LNCaP clone FGC (cell line): ENCODE data around the gene C6.

ENCODE experiments used
- DNase-seq: peaks from one replicate; pipeline ENCODE4 v3.0.0-alpha.2; 2011; ENCODE audit warnings: low read depth
- H3K4me3 ChIP-seq: 2 replicates; pipeline ENCODE4 v1.5.1; 2011; ENCODE audit warnings: mild to moderate bottlenecking, low read depth, low read length, control low read depth
- TF ChIP-seq, protein P1 (sequence below): IDR thresholded peaks from 2 replicates; pipeline ENCODE4 v1.5.1; 2012; ENCODE audit warnings: mild to moderate bottlenecking; ENCODE audit not compliant: control insufficient read depth, insufficient read depth; ENCODE audit errors: extremely low read depth

The C6 gene

DNA sequence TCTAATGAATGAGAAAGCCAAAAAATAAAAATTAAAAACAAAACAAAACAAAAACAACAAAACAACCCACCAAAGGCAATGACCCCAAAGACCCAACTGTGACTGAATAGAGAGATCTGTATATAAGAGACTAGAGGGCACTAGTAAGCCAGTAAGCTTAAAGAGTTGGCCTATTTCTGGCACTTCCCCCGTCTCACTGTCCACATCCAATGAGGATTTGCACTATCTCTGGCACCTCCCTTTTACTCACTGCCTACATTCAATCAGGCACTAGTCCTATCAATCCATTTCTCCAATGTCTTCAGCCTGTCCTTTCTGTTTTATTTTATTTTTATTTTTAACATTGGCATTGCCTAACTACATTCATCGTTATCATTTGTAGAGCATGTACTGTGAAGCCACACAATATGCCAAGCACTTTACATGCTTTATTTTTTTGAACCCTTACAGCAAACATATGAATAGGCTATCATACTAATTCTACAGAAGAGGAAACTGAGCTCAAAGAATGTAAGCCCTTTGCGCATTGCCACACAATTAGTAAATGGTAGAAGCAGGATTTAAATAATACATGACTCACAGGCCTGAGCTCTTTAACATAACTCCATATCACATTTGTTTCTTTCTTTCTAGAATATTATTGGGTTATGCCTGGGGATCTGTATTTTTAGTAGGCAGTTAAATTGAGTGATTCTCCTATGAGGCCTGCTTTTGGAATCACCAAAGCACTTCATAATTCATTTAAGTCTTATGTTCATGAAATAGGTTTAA, 70.0 kb downstream of the C6 start:
- DNase-seq, result no peak
- H3K4me3 ChIP-seq, result no peak overlapping the region
- TF ChIP-seq, protein P1, sequence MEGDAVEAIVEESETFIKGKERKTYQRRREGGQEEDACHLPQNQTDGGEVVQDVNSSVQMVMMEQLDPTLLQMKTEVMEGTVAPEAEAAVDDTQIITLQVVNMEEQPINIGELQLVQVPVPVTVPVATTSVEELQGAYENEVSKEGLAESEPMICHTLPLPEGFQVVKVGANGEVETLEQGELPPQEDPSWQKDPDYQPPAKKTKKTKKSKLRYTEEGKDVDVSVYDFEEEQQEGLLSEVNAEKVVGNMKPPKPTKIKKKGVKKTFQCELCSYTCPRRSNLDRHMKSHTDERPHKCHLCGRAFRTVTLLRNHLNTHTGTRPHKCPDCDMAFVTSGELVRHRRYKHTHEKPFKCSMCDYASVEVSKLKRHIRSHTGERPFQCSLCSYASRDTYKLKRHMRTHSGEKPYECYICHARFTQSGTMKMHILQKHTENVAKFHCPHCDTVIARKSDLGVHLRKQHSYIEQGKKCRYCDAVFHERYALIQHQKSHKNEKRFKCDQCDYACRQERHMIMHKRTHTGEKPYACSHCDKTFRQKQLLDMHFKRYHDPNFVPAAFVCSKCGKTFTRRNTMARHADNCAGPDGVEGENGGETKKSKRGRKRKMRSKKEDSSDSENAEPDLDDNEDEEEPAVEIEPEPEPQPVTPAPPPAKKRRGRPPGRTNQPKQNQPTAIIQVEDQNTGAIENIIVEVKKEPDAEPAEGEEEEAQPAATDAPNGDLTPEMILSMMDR, result no peak

DNA sequence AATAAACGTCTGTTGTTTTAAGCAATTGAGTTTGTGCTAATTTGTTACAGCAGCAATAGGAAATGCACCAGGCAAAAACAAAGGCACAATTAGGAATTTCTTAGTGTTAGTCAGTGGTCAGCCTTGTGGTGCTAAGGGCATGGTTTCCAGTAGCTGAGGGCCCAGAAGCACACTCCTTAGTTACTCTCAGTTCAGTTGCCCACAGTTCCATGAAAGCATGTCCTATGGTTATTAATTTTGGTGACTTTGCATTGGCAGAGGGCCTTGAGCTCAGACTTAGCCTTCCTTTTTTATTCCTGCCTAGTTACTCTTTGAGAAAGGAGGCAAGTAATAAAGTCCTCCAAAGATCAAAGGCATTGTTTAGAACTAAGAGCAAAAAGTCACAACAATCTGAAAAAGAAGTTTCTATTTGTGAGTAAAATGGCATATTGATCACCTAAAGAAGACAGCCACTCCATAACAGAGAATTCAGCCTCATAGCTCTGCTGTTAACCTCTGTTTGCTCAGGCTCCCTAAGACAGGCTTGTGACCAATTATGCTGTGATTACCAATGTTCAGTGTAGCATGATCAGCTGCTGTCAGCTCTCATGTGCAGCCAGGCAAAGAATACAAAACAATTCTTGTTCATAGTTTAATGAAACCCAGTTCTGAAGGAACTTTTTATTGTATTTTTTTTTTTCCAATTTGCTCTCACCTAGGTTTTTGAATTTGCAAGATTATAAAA, 85.2 kb downstream of the C6 start:
- TF ChIP-seq, protein P1, result no peak
- no peak for DNase-seq
- H3K4me3 ChIP-seq, result no peak overlapping the region

DNA sequence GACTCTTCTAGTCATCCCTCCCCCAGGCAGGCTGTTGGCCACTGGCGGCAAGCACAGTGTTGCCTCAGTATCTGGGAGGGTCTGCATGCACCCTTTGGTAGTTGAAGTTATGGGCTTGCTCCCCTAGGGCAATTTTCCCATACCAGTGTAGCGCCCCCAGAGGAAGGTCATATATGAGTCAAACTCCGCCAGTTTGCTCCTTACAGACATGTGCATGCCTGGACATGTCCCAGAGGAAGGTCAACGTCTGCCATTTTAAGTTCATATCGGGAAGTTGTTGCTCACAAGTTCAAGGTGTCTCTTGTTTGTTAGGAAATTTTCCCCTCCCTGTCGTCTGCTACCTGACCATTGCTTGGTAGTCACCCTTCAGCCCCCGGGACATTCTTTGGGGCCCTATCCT, 90.9 kb downstream of the C6 start:
- no peak for DNase-seq
- H3K4me3 ChIP-seq, result no peak overlapping the region
- TF ChIP-seq, protein P1, result no peak

DNA sequence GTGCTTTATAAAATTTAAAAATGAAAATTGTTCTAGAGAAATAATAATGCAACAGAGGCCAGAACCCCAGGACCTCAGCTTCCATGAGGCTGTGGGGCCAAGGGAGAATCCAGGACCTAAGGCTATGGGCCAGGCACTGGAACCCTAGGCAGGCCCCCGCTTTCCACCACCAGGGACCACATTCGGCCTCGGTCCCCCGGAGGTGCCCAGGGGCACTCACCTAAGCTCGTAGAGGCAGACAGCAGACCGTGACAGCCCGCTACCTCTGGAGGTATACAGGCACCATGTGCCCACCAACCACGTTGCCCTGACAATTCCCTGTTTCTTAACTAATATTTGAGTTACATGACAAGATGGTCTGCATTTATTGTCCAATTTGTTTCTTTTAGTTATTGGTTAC, 92.7 kb downstream of the C6 start:
- H3K4me3 ChIP-seq, result no peak overlapping the region
- TF ChIP-seq, protein P1, result no peak
- DNase-seq, result no peak

DNA sequence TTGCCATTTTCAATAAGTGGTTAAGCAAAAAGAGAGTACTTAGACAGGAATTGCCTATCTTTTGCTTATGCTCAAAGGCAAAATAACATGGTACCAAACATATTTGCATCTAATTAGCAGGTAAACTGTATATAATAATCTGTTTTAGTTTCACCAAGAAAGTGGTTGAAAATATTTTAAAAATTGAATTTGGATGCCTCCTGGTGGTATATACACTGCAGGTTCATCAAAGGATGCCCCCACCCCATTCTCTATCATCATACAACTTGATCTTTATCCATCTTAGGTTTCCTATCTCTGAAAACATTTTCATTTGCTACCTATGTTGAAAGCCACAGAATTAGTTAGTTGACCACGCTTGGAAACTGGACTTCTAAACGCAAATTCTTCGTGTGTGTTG, 95.2 kb downstream of the C6 start:
- TF ChIP-seq, protein P1, result no peak
- no peak overlapping the region for H3K4me3 ChIP-seq
- DNase-seq, result no peak

DNA sequence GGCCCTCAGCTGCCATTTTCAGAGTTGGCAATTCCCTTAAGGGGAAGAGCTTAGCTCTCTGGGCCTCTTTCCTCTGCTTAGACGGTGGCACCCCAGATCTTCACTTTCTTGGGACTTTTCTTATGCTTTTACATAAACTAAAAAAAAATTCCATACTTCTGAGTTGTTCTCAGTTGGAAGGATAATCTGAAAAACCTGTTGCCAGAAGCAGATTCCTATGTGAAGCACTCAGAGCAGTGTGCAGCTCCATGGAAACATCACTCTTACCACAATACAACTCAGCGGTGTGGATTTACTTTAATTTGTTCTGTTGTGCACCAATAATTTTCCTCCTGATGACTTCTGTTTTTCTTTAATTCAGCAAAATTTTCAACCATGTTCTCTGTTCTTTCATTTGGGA, 98.1 kb downstream of the C6 start:
- TF ChIP-seq, protein P1, result no peak
- DNase-seq, result no peak
- H3K4me3 ChIP-seq, result no peak overlapping the region
